Right renal pelvis (tissue), 4 donors: ENCODE results near the gene IDUA. TPM values are rescaled to one million over a fixed set of nuclear protein-coding genes. Genes with fewer than 3 reads are reported as not detected.

ENCODE experiments used
- polyA plus RNA-seq, 4 donors: library from polyadenylated mRNA; unstranded; fragments of 120-200 nt; gene quantifications; one replicate each; pipeline ENCODE4 v1.2.1, GENCODE V29; 2013; ENCODE audit not compliant: insufficient read length in 4 of 4

The IDUA gene
- polyA plus RNA-seq, 4 donors: 10.2 to 19.2 (median 12.9) TPM

Other genes with a start within 250 kb of the IDUA start
- 1 to 10 TPM; 1.4 to 3.3 (median 1.9) TPM for gene CPLX1, start 160.9 kb upstream of the IDUA start, polyA plus RNA-seq
- 10 to 100 TPM; 52.1 to 71.6 (median 58.7) TPM for gene GAK, start 54.7 kb upstream of the IDUA start, polyA plus RNA-seq
- gene TMEM175, start 54.6 kb upstream of the IDUA start, polyA plus RNA-seq: 10 to 100 TPM; 21.6 to 26.8 (median 23.5) TPM
- 10 to 100 TPM in 1 of 4 donors, 1 to 10 TPM in 3; 6.4 to 10.4 (median 6.8) TPM for gene DGKQ, start 13.5 kb upstream of the IDUA start, polyA plus RNA-seq
- 10 to 100 TPM in 2 of 4 donors, 1 to 10 TPM in 2; 6.6 to 15.6 (median 9.7) TPM for gene SLC26A1, start 6.4 kb downstream of the IDUA start, polyA plus RNA-seq
- gene FGFRL1, start 24.6 kb downstream of the IDUA start, polyA plus RNA-seq: 10 to 100 TPM; 33.3 to 45.2 (median 35.5) TPM
- 10 to 100 TPM; 10.8 to 16.8 (median 13.0) TPM for gene RNF212, start 126.5 kb downstream of the IDUA start, polyA plus RNA-seq
- gene SPON2, start 185.5 kb downstream of the IDUA start, polyA plus RNA-seq: 10 to 100 TPM in 2 of 4 donors, 1 to 10 TPM in 2; 9.3 to 18.3 (median 10.6) TPM